ENCODE measurements around the gene DNAJC15.

DNA sequence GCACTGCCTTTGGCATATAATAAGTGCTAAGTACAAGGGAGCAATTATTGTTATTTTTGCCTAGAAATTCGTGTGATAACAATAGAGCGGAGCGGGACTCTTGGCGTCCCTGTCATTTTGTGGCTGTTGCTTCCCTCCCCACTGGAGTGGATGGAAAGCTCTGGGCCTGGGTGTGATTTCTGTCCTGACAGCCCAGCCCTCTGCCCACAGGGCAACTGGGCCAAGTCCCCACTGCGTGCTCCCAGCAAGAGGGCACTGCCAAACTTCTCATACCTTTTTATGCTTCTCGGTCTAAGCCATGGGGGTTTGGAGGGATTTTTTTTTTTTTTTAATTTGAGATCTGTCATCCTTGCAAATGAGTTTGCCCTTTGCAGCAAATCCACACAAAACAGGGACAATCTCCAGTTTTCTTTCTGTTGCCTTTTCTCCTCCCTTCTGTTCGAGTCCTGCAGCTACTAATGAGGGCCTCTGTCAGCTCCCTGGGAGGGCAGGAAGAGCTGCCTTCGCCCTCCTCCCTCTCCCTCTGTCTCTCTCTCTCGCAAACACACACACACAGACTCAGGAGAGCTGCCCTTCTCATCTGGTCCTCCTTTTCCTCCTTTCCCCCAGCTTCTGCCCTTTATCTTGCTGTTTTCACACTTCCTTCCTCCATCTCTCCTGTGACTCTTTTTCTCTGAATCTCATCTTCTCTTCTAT is 103.9 kb downstream of the DNAJC15 start:
- no peak for TF ChIP-seq EZH2 (IDR thresholded peaks at IDR 0.05; ENCODE audit: low read length, unreplicated experiment)
- TF ChIP-seq, protein P1, sequence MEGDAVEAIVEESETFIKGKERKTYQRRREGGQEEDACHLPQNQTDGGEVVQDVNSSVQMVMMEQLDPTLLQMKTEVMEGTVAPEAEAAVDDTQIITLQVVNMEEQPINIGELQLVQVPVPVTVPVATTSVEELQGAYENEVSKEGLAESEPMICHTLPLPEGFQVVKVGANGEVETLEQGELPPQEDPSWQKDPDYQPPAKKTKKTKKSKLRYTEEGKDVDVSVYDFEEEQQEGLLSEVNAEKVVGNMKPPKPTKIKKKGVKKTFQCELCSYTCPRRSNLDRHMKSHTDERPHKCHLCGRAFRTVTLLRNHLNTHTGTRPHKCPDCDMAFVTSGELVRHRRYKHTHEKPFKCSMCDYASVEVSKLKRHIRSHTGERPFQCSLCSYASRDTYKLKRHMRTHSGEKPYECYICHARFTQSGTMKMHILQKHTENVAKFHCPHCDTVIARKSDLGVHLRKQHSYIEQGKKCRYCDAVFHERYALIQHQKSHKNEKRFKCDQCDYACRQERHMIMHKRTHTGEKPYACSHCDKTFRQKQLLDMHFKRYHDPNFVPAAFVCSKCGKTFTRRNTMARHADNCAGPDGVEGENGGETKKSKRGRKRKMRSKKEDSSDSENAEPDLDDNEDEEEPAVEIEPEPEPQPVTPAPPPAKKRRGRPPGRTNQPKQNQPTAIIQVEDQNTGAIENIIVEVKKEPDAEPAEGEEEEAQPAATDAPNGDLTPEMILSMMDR (conservative IDR thresholded peaks at IDR 0.05; ENCODE audit: low read depth, low read length) = no peak
